Endothelial cell of umbilical vein (primary cell): ENCODE data around the gene CDH3. TPM values are rescaled to one million over a fixed set of nuclear protein-coding genes. Genes with fewer than 3 reads are reported as not detected.

Experiments used
- BruUV-seq: library from RNA; stranded (reverse); fragments of 400-500 nt; replicated peaks from 2 replicates; lab custom pipeline; 2021; lab: Mats Ljungman, UMichigan
- CTCF ChIA-PET: fragments of 300-600, 350-600 bp; sonication (Branson Sonifier 250); formaldehyde crosslinking; loops from one replicate; lab custom pipeline; 2021; ENCODE audit warnings: antibody characterized with exemption, inconsistent platforms; lab: Charles Lee
- POLR2A ChIA-PET: fragments of 300-600, 350-600 bp; sonication (Branson Sonifier 250); formaldehyde crosslinking; loops from one replicate; lab custom pipeline; 2021; ENCODE audit warnings: antibody characterized with exemption, inconsistent platforms; lab: Charles Lee
- DNase-seq: peaks from one replicate; pipeline ENCODE4 v3.0.0-alpha.2; 2011; ENCODE audit warnings: low read depth, low spot score
- FAIRE-seq: peaks from 2 replicates; lab custom pipeline; 2011; peaks lifted over from hg19 to GRCh38; lab: Jason Lieb, UNC
- H2AFZ ChIP-seq: 2 replicates; pipeline ENCODE4 v1.6.0; 2012; ENCODE audit warnings: low read depth, low read length, control low read depth, inconsistent platforms
- H3K27ac ChIP-seq: 2 replicates; pipeline ENCODE4 v1.5.1; 2011; ENCODE audit warnings: low read depth, mild to moderate bottlenecking, control low read depth, low read length, moderate library complexity; ENCODE audit not compliant: insufficient read depth
- H3K27me3 ChIP-seq, 2 experiments: 2 replicates each; pipeline versions ENCODE4 v1.6.0 to v1.6.1; 2011; ENCODE audit warnings: low read length in 2 of 2, mixed read lengths in 1 of 2; ENCODE audit not compliant: control insufficient read depth in 2 of 2, insufficient read depth in 2 of 2
- H3K36me3 ChIP-seq, 2 experiments: 2 replicates in 1 of 2; 3 replicates in 1 of 2; pipeline ENCODE4 v1.5.1; 2011; ENCODE audit warnings: low read length in 2 of 2, mild to moderate bottlenecking in 1 of 2, moderate library complexity in 1 of 2; ENCODE audit not compliant: control insufficient read depth in 2 of 2, insufficient read depth in 2 of 2; ENCODE audit errors: extremely low read depth in 1 of 2
- H3K4me1 ChIP-seq: 3 replicates; pipeline ENCODE4 v1.5.1; 2011; ENCODE audit warnings: mild to moderate bottlenecking, low read length; ENCODE audit not compliant: control insufficient read depth, insufficient read depth; ENCODE audit errors: extremely low read depth
- H3K4me2 ChIP-seq: 2 replicates; pipeline ENCODE4 v1.6.1; 2011; ENCODE audit warnings: low read length, control low read depth, mixed read lengths; ENCODE audit not compliant: insufficient read depth
- H3K4me3 ChIP-seq, 3 experiments: fragments of 200-600 bp in 1 of 3; sonication (generic), shearing (Covaris generic) in 1 of 3; replicated peaks in 1 of 3; 2 replicates each; pipeline ENCODE4 v1.5.1; 2011 to 2016; ENCODE audit warnings: control low read depth in 3 of 3, low read length in 3 of 3, mild to moderate bottlenecking in 2 of 3, inconsistent platforms in 1 of 3, low read depth in 1 of 3, moderate library complexity in 1 of 3; ENCODE audit not compliant: insufficient read depth in 1 of 3
- H3K79me2 ChIP-seq: 2 replicates; pipeline ENCODE4 v1.6.0; 2012; ENCODE audit warnings: low read length, inconsistent platforms; ENCODE audit not compliant: control insufficient read depth, insufficient read depth
- H3K9ac ChIP-seq: replicated peaks from 2 replicates; pipeline ENCODE3; 2011; ENCODE audit warnings: low read length, control low read depth; ENCODE audit not compliant: insufficient read depth; ENCODE audit errors: extremely low read depth
- H3K9me1 ChIP-seq: replicated peaks from 3 replicates; pipeline ENCODE4 v1.6.0; 2011; ENCODE audit warnings: mild to moderate bottlenecking, low read length; ENCODE audit not compliant: control insufficient read depth, insufficient read depth; ENCODE audit errors: extremely low read depth
- H3K9me3 ChIP-seq: replicated peaks from 2 replicates; pipeline ENCODE4 v1.5.1; 2012; ENCODE audit warnings: low read length, inconsistent platforms; ENCODE audit not compliant: control insufficient read depth, insufficient read depth
- H4K20me1 ChIP-seq: replicated peaks from 2 replicates; pipeline ENCODE3; 2011; ENCODE audit warnings: mild to moderate bottlenecking, low read length; ENCODE audit not compliant: control insufficient read depth, insufficient read depth; ENCODE audit errors: extremely low read depth
- EZH2 ChIP-seq: IDR thresholded peaks from 2 replicates; pipeline ENCODE4 v1.6.1; 2012; ENCODE audit warnings: borderline replicate concordance, low read depth, mild to moderate bottlenecking, moderate library complexity, low read length, inconsistent platforms; ENCODE audit not compliant: severe bottlenecking
- FOS ChIP-seq: IDR thresholded peaks from 2 replicates; pipeline ENCODE4 v1.6.1; 2011; ENCODE audit warnings: mild to moderate bottlenecking, low read length, moderate library complexity, borderline replicate concordance; ENCODE audit not compliant: insufficient read depth
- GATA2 ChIP-seq: IDR thresholded peaks from 2 replicates; pipeline ENCODE4 v1.7.0; 2011; ENCODE audit warnings: low read depth, mild to moderate bottlenecking, moderate library complexity, mixed read lengths, low read length; ENCODE audit not compliant: insufficient read length, insufficient read depth
- JUN ChIP-seq: IDR thresholded peaks from 2 replicates; pipeline ENCODE4 v1.6.1; 2011; ENCODE audit warnings: borderline replicate concordance, low read depth; ENCODE audit not compliant: insufficient read length, insufficient read depth
- MYC ChIP-seq: IDR thresholded peaks from one replicate; pipeline ENCODE4 v1.6.1; 2011; ENCODE audit warnings: mild to moderate bottlenecking, low read depth, low read length
- POLR2A ChIP-seq: IDR thresholded peaks from 2 replicates; pipeline ENCODE4 v1.6.1; 2012; ENCODE audit warnings: low read depth, mild to moderate bottlenecking, control low read depth, low read length
- POLR2AphosphoS5 ChIP-seq: IDR thresholded peaks from 2 replicates; pipeline ENCODE4 v1.6.1; 2012; ENCODE audit warnings: low read depth, mild to moderate bottlenecking, control low read depth, low read length, moderate library complexity; ENCODE audit not compliant: insufficient read depth
- dilution Hi-C: fragments of 300-500 bp; cut with MboI; formaldehyde crosslinking; loops from one replicate; pipeline ENCODE4 v1.15.0; 2019; ENCODE audit warnings: low sequenced_read_pairs; ENCODE audit not compliant: extremely low pct_ligation_motif_present
- intact Hi-C: fragments of 100-400 bp; cut with micrococcal nuclease; formaldehyde crosslinking; loops from one replicate; pipeline ENCODE4 v1.10.0; 2022
- polyA plus RNA-seq, 4 experiments: library from polyadenylated mRNA; depleted of rRNA in 3 of 4; stranded (reverse) in 3 of 4; unstranded in 1 of 4; fragments of >200 nt; gene quantifications; 2 replicates each; pipeline versions ENCODE4 v1.2.1 to v1.2.3, GENCODE V29; 2011 to 2012; ENCODE audit warnings: missing spikeins in 1 of 4
- total RNA-seq: library from RNA; stranded (reverse); gene quantifications from 2 replicates; pipeline ENCODE4 v1.2.3, GENCODE V29; 2021
- TF ChIP-seq, protein P1 (sequence below), 2 donors: IDR thresholded peaks; 1 replicate in 1 of 2; 2 replicates in 1 of 2; pipeline ENCODE4 v1.5.1; 2011; ENCODE audit warnings: low read length in 2 of 2, mild to moderate bottlenecking in 2 of 2, moderate library complexity in 2 of 2, control low read depth in 1 of 2, inconsistent platforms in 1 of 2, low read depth in 1 of 2; ENCODE audit not compliant: insufficient read depth in 1 of 2; ENCODE audit errors: extremely low read depth in 1 of 2
- TF ChIP-seq, protein P2 (sequence below): IDR thresholded peaks from 2 replicates; pipeline ENCODE4 v1.6.1; 2011; ENCODE audit not compliant: insufficient read depth, insufficient read length

Gene CDH3
- total and polyA plus RNA-seq, 2 donors (not counting 3 experiments of a cell fraction or from before 2014, with no cell fraction given), result 0.03 TPM; not detected in 1

DNA sequence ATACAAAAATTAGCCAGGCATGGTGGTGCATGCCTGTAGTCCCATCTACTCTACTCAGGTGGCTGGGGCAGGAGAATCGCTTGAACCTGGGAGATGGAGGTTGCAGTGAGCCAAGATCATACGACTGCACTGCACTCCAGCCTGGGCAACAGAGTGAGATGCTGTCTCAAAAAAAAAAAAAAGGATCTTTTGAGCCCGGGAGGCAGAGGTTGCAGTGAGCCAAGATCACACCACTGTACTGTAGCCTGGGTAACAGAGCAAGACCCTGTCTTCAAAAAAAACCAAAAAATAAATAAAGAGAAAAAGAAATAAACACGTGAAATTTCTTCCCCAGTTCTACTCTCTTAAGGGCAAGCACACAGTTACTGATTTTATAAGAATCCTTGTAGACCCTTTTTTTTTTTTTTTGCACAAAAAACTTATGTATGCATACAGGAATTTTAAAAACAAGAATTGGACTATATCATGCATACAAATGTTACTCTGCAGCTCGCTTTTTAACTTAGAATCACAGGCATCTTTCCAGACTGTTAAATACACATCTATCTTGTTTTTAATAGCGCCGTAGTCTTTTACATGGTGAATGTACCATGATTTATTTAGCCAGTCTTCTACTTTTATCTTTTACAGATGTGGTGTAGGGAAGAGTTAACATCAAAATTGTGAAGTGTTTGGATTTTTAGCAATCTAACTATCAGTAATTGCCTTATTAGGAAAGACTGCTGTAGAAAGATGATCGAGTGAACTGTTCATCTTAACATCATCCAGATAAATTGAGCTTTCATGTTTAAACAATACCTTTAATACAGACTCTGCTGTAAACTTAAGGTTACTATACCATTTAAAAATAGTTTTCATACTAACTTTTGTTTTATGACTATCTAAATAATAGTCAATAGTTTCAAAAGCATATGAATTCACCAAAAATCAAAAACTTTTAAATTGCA is 14.6 kb downstream of the CDH3 start:
- Histone ChIP-seq H3K4me2 (no peak overlapping the region), H3K36me3 (no peaks in the 10 kb centered on the region), H2AFZ (no peak overlapping the region), H3K27me3 (no peaks in the 10 kb centered on the region), H4K20me1 (no peaks in the 10 kb centered on the region), H3K4me3 (no peak overlapping the region), H3K27ac (no peak overlapping the region), H3K79me2 (no peaks in the 10 kb centered on the region), H3K9ac (no peak overlapping the region), H3K4me1 (no peaks in the 10 kb centered on the region), H3K9me3 (no peaks in the 10 kb centered on the region), H3K9me1 (no peaks in the 10 kb centered on the region)
- DNase-seq (no peak), FAIRE-seq (no peak)
- ChIA-PET CTCF (interaction anchor here (1.7 kb wide), 1 partner anchor 69 kb away, joined by 4 read pairs; no protein-coding TSS in a partner anchor), POLR2A (no interaction called here)
- intact Hi-C loops (no loop called here), dilution Hi-C loops (no loop called here)
- no TSS peak for BruUV-seq
- TF ChIP-seq, protein P1, sequence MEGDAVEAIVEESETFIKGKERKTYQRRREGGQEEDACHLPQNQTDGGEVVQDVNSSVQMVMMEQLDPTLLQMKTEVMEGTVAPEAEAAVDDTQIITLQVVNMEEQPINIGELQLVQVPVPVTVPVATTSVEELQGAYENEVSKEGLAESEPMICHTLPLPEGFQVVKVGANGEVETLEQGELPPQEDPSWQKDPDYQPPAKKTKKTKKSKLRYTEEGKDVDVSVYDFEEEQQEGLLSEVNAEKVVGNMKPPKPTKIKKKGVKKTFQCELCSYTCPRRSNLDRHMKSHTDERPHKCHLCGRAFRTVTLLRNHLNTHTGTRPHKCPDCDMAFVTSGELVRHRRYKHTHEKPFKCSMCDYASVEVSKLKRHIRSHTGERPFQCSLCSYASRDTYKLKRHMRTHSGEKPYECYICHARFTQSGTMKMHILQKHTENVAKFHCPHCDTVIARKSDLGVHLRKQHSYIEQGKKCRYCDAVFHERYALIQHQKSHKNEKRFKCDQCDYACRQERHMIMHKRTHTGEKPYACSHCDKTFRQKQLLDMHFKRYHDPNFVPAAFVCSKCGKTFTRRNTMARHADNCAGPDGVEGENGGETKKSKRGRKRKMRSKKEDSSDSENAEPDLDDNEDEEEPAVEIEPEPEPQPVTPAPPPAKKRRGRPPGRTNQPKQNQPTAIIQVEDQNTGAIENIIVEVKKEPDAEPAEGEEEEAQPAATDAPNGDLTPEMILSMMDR (IDR thresholded peaks at IDR 0.05; ENCODE audit: extremely low read depth in 1 of 2, insufficient read depth in 1 of 2, low read depth in 1 of 2, low read length in 2 of 2), result no peak
- TF ChIP-seq POLR2A (no peak), EZH2 (no peak), GATA2 (no peak), FOS (no peak), POLR2AphosphoS5 (no peak), JUN (no peak), MYC (no peak)
- TF ChIP-seq, protein P2, sequence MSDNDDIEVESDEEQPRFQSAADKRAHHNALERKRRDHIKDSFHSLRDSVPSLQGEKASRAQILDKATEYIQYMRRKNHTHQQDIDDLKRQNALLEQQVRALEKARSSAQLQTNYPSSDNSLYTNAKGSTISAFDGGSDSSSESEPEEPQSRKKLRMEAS, result no peak
